DMS53 (cell line): Measurements from ENCODE around the gene PRR18.
A peak's percentile ranks its signal among the peaks of the same experiment; 100 is the strongest.

Source experiments
- DNase-seq: peaks from one replicate; lab custom pipeline; 2025; lab: John Stamatoyannopoulos, UW

Gene PRR18

GRCh38 chr6:166274739-166275370 lies 33.3 kb downstream of the PRR18 start:
- DNase-seq: no peak

GRCh38 chr6:166274163-166274562 lies 34.0 kb downstream of the PRR18 start:
- DNase-seq: no peak

- no peak for DNase-seq
Observed at GRCh38 chr6:166271376-166271765, 36.8 kb downstream of the PRR18 start.

DNA sequence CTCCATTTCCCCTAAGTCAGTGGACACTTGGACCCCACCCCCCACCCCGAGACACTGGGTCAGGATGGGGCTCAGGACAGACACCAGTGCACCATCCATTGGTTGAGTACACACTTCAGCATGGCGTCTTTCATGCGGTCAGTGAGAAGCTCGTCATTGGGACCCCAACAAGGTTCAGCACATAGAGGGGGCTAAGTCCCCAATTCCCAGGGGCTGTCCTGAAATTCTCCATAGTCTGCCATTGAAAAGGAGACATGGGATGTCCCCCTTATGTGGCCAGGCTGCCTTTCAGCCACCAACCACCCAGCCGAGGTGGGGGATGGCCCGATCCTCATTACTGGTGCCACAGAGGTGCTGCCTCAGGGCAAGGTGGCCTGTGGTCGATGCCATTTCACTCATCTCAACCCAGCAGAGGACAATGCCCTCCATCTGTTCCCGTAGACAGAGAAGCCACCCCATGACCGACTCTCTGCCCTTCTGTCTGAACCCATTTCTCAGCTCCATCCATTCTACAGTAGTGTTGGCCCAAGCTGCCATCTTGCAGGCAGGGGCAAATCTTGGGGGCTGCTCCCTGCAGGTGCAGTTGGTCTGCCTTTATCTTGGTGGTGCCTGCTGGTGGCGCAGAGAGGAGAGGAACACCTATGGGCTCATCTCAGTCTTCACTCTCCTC lies 37.4 kb downstream of the PRR18 start:
- no peak for DNase-seq

- no peak for DNase-seq
Observed at GRCh38 chr6:166269301-166270039, 38.7 kb downstream of the PRR18 start.

- DNase-seq: no peak
Observed at GRCh38 chr6:166268431-166268830, 39.8 kb downstream of the PRR18 start.

DNA sequence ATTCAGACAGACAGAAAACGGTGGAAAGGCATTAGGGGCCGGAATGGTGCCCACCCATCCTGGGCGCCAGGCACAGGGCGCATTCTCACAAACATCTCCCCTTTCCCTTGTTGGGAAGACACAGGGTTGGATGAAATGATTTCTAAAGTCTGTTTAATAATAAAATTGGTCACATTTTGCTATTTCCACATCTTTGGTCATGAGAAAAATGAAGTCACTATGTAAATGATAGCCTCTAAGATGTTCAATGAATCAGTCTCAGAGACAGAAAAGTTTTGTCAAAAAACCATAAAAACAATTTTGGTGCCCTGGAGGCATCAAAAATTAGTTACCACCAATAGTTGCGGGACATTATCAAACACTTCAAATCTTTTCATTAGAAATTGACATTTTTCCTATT lies 40.7 kb downstream of the PRR18 start:
- DNase-seq: no peak

DNA sequence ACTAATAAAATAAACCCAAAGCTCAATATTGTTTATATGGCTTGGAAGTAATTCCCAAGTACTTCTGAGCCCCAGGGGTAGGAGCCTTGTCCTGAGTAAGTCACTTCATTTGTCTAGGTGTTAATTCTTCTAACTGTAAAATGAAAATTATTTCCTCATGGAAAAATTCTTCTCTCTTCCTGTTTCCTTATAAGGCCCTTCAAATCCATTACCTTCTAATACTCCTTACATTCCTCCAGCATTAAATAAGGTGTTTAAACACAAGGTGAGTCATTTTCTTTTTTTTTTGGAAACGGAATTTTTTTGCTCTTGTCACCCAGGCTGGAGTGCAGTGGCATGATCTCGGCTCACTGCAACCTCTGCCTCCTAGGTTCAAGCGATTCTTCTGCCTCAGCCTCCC lies 41.9 kb downstream of the PRR18 start:
- peak; percentile 28 for DNase-seq

DNA sequence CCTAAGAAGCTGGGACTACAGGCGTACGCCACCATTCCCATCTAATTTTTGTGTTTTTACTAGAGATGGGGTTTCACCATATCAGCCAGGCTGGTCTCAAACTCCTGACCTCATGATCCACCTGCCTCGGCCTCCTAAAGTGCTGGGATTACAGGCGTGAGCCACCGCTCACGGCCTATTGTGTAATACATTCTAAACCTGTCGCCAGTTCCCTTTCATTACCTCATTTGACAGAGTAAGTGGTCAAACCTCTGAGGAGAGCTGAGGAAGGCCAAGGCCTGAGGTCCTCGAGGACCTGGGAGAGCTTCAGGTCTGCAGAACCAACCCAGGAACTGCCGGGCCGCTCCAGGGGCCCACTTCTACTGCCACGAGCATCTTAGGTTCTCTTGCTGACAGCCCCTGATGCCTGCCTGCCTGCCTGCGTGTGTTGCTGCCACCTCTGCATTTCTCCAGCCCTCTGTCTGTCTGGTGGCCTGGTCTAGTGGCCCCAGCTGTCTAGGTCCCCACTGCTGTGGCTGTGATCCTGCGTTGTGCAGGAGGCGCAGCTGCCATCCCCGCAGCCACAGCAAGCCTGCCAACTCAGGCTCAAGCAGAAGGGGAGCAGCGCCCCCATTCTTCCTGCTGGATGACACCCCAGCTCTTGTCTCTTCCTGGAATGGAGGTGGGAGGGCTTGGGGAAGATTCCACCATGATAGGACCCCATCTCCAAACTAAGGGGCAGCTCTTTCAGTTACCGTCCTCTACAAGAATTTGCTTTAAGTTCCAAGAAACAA lies 45.3 kb downstream of the PRR18 start:
- no peak for DNase-seq

GRCh38 chr6:166259296-166259977 lies 48.8 kb downstream of the PRR18 start:
- DNase-seq: no peak

- no peak for DNase-seq
Observed at GRCh38 chr6:166258854-166259276, 49.3 kb downstream of the PRR18 start.

- DNase-seq: peak; percentile 6
Observed at GRCh38 chr6:166257911-166258318, 50.3 kb downstream of the PRR18 start.
